Measurements from ENCODE around the gene CDH18.

CDH18 gene

DNA sequence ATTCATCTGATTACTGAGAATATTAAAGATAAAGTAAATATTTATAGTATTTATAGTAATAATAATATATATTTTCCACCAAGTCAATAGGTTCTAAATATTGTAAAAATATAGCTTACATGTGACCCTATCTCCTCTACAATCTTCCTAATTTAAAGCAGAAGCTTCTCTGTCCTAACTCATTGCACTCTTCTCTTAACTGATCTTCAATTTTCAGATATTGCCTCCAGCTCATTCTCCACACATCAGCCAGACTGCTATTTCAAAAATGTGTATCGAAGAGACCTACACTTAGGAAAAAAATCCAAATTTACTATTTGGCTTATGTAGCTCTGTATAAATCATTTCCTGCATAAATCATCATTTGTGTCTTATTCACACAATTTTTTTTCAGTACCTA, 47.8 kb downstream of the CDH18 start:
- no peak overlapping the region for H3K4me3 ChIP-seq (ENCODE audit: low read depth, low read length)
- TF ChIP-seq, protein P1, sequence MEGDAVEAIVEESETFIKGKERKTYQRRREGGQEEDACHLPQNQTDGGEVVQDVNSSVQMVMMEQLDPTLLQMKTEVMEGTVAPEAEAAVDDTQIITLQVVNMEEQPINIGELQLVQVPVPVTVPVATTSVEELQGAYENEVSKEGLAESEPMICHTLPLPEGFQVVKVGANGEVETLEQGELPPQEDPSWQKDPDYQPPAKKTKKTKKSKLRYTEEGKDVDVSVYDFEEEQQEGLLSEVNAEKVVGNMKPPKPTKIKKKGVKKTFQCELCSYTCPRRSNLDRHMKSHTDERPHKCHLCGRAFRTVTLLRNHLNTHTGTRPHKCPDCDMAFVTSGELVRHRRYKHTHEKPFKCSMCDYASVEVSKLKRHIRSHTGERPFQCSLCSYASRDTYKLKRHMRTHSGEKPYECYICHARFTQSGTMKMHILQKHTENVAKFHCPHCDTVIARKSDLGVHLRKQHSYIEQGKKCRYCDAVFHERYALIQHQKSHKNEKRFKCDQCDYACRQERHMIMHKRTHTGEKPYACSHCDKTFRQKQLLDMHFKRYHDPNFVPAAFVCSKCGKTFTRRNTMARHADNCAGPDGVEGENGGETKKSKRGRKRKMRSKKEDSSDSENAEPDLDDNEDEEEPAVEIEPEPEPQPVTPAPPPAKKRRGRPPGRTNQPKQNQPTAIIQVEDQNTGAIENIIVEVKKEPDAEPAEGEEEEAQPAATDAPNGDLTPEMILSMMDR (IDR thresholded peaks at IDR 0.05; ENCODE audit: low read depth, low read length), result no peak

- no peak overlapping the region for H3K4me3 ChIP-seq (ENCODE audit: low read depth, low read length)
- TF ChIP-seq, protein P1 (IDR thresholded peaks at IDR 0.05; ENCODE audit: low read depth, low read length), result no peak
Measured at GRCh38 chr5:19930451-19930850, 57.5 kb downstream of the CDH18 start.

DNA sequence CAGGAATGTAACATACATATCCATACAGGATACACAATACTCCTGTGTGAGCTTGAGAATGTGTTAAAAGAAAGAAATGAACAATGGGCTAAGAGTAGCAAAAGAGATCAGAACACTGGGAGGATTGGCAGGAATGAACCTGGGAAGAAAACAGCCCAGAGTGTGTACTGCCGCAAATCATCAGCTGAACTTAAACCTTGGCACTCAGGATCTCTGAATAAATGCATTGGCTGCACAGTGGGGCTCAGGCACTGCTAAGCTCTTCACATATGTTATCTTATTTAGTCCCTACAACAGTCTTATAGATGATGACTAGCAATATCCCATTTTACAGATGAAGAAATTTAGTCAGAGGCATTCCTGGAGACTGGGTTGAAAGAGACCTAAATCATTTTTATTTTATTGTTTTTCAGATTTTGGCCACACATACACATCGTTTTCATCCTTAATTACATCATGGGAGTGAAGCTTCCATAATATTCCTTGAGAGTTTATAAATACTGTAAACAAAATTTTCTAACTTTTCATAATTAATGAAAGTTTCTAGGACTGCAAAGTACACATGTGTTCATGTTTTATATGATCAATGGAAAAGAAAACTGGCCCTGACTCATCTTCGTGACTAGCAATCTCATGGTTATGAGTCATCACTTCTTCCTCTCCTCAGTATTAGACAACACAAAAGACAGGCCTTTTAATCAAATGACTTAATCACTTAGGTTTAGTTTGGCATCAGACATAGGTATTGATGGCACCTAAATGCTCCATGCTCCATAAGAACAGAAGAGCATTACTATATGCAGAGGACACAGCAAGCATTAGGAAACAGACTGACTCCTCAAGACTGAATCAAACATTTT, 59.2 kb downstream of the CDH18 start:
- no peak overlapping the region for H3K4me3 ChIP-seq (ENCODE audit: low read depth, low read length)
- TF ChIP-seq, protein P1 (IDR thresholded peaks at IDR 0.05; ENCODE audit: low read depth, low read length), result no peak

DNA sequence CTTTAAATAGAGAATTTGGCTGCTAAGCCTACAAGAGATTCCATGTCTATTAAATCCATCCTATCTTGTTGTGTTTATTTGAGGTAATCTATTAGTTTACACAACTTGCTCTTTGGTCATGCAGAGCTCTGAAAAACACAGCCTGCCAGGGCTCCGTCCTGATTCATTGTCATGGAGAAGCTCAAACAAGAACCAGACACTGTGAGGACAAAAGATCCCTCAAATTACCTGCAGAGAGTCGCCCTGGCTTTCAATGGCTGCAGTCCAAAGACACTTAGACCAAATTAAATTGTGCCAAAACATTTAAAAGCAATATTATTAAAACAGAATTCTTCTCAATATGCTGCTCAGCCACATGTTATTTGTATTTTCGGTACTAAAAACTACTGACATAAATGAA, 60.1 kb downstream of the CDH18 start:
- no peak overlapping the region for H3K4me3 ChIP-seq (ENCODE audit: low read depth, low read length)
- TF ChIP-seq, protein P1 (IDR thresholded peaks at IDR 0.05; ENCODE audit: low read depth, low read length), result no peak

- TF ChIP-seq, protein P1 (IDR thresholded peaks at IDR 0.05; ENCODE audit: low read depth, low read length), result no peak
- H3K4me3 ChIP-seq (ENCODE audit: low read depth, low read length), result no peak overlapping the region
Measured at GRCh38 chr5:19927170-19927569, 60.8 kb downstream of the CDH18 start.

GRCh38 chr5:19923742-19924141, 64.3 kb downstream of the CDH18 start:
- no peak overlapping the region for H3K4me3 ChIP-seq (ENCODE audit: low read depth, low read length)
- TF ChIP-seq, protein P1 (IDR thresholded peaks at IDR 0.05; ENCODE audit: low read depth, low read length), result no peak

GRCh38 chr5:19920761-19921160, 67.2 kb downstream of the CDH18 start:
- TF ChIP-seq, protein P1 (IDR thresholded peaks at IDR 0.05; ENCODE audit: low read depth, low read length), result no peak

More at GRCh38 chr5:19920761-19921160, 67.2 kb downstream of the CDH18 start:
- no peak overlapping the region for H3K4me3 ChIP-seq (ENCODE audit: low read depth, low read length)
